SK-N-SH (cell line): ENCODE data around the gene TECPR1. TPM values are rescaled to one million over a fixed set of nuclear protein-coding genes. Genes with fewer than 3 reads are reported as not detected.

ENCODE experiments used
- CTCF ChIA-PET: fragments of 300-600, 350-600 bp; formaldehyde crosslinking; extraction: SDS; loops from one replicate; lab custom pipeline; 2021; lab: Yijun Ruan, JAX
- POLR2A ChIA-PET: fragments of 350-600 bp; sonication (Branson Sonifier 250); formaldehyde crosslinking; extraction: SDS; loops from one replicate; lab custom pipeline; 2020; ENCODE audit warnings: antibody characterized with exemption, inconsistent platforms; lab: Yijun Ruan, JAX
- DNase-seq: peaks from one replicate; pipeline ENCODE4 v3.0.0; 2012
- H2AFZ ChIP-seq: fragments of 200-600 bp; sonication (generic); 2 replicates; pipeline ENCODE4 v1.8.1; 2016; ENCODE audit warnings: antibody characterized with exemption, mild to moderate bottlenecking, low read depth
- H3F3A ChIP-seq: fragments of 200-600 bp; sonication (generic); replicated peaks from 2 replicates; pipeline ENCODE3; 2016; ENCODE audit warnings: antibody characterized with exemption, mild to moderate bottlenecking; ENCODE audit not compliant: insufficient read depth
- H3K27ac ChIP-seq, 2 experiments: fragments of 200-500 bp in 1 of 2; fragments of 200-600 bp in 1 of 2; sonication (Bioruptor generic) in 1 of 2; sonication (generic), shearing (Covaris generic) in 1 of 2; 2 replicates each; pipeline versions ENCODE4 v1.5.1 to v1.6.1; 2014 to 2016; ENCODE audit warnings: low read depth in 2 of 2, inconsistent platforms in 1 of 2, low read length in 1 of 2, mild to moderate bottlenecking in 1 of 2, mixed read lengths in 1 of 2
- H3K27me3 ChIP-seq: fragments of 200-600 bp; sonication (generic), shearing (Covaris generic); 2 replicates; pipeline ENCODE4 v1.6.1; 2016; ENCODE audit warnings: mixed run types; ENCODE audit not compliant: insufficient read depth
- H3K36me3 ChIP-seq, 2 experiments: fragments of 200-500 bp in 1 of 2; fragments of 200-600 bp in 1 of 2; sonication (Bioruptor generic) in 1 of 2; sonication (generic) in 1 of 2; replicated peaks in 1 of 2; 2 replicates each; pipeline versions ENCODE3 to v1.5.1; 2014 to 2016; ENCODE audit warnings: low read length in 1 of 2, mild to moderate bottlenecking in 1 of 2; ENCODE audit not compliant: insufficient read depth in 2 of 2, control insufficient read depth in 1 of 2
- H3K4me1 ChIP-seq, 2 experiments: fragments of 200-500 bp in 1 of 2; fragments of 200-600 bp in 1 of 2; sonication (Bioruptor generic) in 1 of 2; sonication (generic), shearing (Covaris generic) in 1 of 2; 2 replicates each; pipeline versions ENCODE4 v1.5.1 to v1.6.1; 2014 to 2016; ENCODE audit warnings: low read depth in 1 of 2, low read length in 1 of 2, mixed run types in 1 of 2; ENCODE audit not compliant: insufficient read depth in 2 of 2, control insufficient read depth in 1 of 2
- H3K4me2 ChIP-seq: fragments of 200-600 bp; sonication (generic), shearing (Covaris generic); 2 replicates; pipeline ENCODE4 v1.6.1; 2017; ENCODE audit warnings: mixed run types
- H3K4me3 ChIP-seq, 2 experiments: fragments of 200-500 bp in 1 of 2; fragments of 200-600 bp in 1 of 2; sonication (Bioruptor generic) in 1 of 2; sonication (generic), shearing (Covaris generic) in 1 of 2; 2 replicates each; pipeline versions ENCODE4 v1.5.1 to v1.8.1; 2014 to 2016; ENCODE audit warnings: low read depth in 2 of 2, inconsistent platforms in 1 of 2, low read length in 1 of 2, mild to moderate bottlenecking in 1 of 2, mixed read lengths in 1 of 2, moderate library complexity in 1 of 2
- H3K79me2 ChIP-seq: fragments of 200-600 bp; sonication (generic); 2 replicates; pipeline ENCODE4 v1.8.1; 2017; ENCODE audit warnings: mild to moderate bottlenecking; ENCODE audit not compliant: insufficient read depth
- H3K9ac ChIP-seq: fragments of 200-600 bp; sonication (generic); 2 replicates; pipeline ENCODE4 v1.6.1; 2017; ENCODE audit warnings: mixed run types
- H3K9me2 ChIP-seq: fragments of 200-600 bp; sonication (generic); 2 replicates; pipeline ENCODE4 v1.6.1; 2017; ENCODE audit warnings: mixed run types
- H3K9me3 ChIP-seq: fragments of 200-600 bp; sonication (generic); 2 replicates; pipeline ENCODE4 v1.6.1; 2017; ENCODE audit warnings: mixed run types, mild to moderate bottlenecking, moderate library complexity
- H4K20me1 ChIP-seq: fragments of 200-600 bp; sonication (generic); 2 replicates; pipeline ENCODE4 v1.6.1; 2017; ENCODE audit warnings: mild to moderate bottlenecking, mixed run types; ENCODE audit not compliant: insufficient read depth
- CTCF ChIP-seq: fragments of 200-600 bp; sonication (generic); IDR thresholded peaks from 2 replicates; pipeline ENCODE4 v1.6.1; 2017; ENCODE audit warnings: antibody characterized with exemption, mild to moderate bottlenecking, moderate library complexity
- ELF1 ChIP-seq: IDR thresholded peaks from 2 replicates; pipeline ENCODE4 v1.4.0; 2012
- EP300 ChIP-seq, 2 experiments: IDR thresholded peaks; 2 replicates each; pipeline versions ENCODE4 v1.4.0 to v1.6.1; 2012; ENCODE audit warnings: borderline replicate concordance in 1 of 2, low read depth in 1 of 2, low read length in 1 of 2
- EZH2phosphoT487 ChIP-seq: fragments of 200-600 bp; sonication (generic); IDR thresholded peaks from 2 replicates; pipeline ENCODE4 v1.6.1; 2017; ENCODE audit warnings: low read depth, mixed run types, mild to moderate bottlenecking, antibody characterized with exemption, moderate library complexity, borderline replicate concordance
- GATA2 ChIP-seq: sonication (generic); formaldehyde crosslinking; IDR thresholded peaks from 2 replicates; pipeline ENCODE4 v1.5.0; 2020; ENCODE audit warnings: mild to moderate bottlenecking, missing genetic modification reagents
- IRF3 ChIP-seq: fragments of 150-350 bp; IDR thresholded peaks from 2 replicates; pipeline ENCODE4 v1.6.1; 2016; ENCODE audit warnings: mild to moderate bottlenecking, low read depth, low read length
- JUND ChIP-seq: IDR thresholded peaks from 2 replicates; pipeline ENCODE4 v1.4.0; 2012
- MAX ChIP-seq: IDR thresholded peaks from 2 replicates; pipeline ENCODE4 v1.4.0; 2012; ENCODE audit warnings: low read depth
- RAD21 ChIP-seq: IDR thresholded peaks from 2 replicates; pipeline ENCODE4 v1.6.1; 2012; ENCODE audit warnings: mild to moderate bottlenecking, low read length
- RCOR1 ChIP-seq: fragments of 150-350 bp; IDR thresholded peaks from 2 replicates; pipeline ENCODE4 v1.6.1; 2017; ENCODE audit warnings: antibody characterized with exemption, low read length
- REST ChIP-seq: IDR thresholded peaks from 2 replicates; pipeline ENCODE4 v1.6.1; 2012; ENCODE audit warnings: mild to moderate bottlenecking, low read depth, low read length, moderate library complexity
- RFX5 ChIP-seq: IDR thresholded peaks from 2 replicates; pipeline ENCODE4 v1.6.1; 2012; ENCODE audit warnings: mild to moderate bottlenecking, improper control_type of control experiment, low read length
- RXRA ChIP-seq: IDR thresholded peaks from 2 replicates; pipeline ENCODE4 v1.4.0; 2012; ENCODE audit warnings: low read depth, mild to moderate bottlenecking, borderline replicate concordance
- SMC3 ChIP-seq: IDR thresholded peaks from 2 replicates; pipeline ENCODE4 v1.6.1; 2012; ENCODE audit warnings: low read depth, low read length, improper control_type of control experiment
- USF1 ChIP-seq: IDR thresholded peaks from 2 replicates; pipeline ENCODE4 v1.4.0; 2012; ENCODE audit warnings: low read depth, borderline replicate concordance
- USF2 ChIP-seq: fragments of 150-350 bp; IDR thresholded peaks from 2 replicates; pipeline ENCODE4 v1.6.1; 2017; ENCODE audit warnings: antibody characterized with exemption, low read length, low read depth, borderline replicate concordance
- WGBS: methylation state at CpG from one replicate; pipeline ENCODE4 v1.1.6; 2017; ENCODE audit warnings: low lambda C conversion rate; 5-methylcytosine and 5-hydroxymethylcytosine counted together
- polyA plus RNA-seq, 3 experiments: library from polyadenylated mRNA; depleted of rRNA; stranded (reverse); fragments of >200 nt; gene quantifications; 2 replicates each; pipeline ENCODE4 v1.2.3, GENCODE V29; 2012

Gene TECPR1
- polyA plus RNA-seq, 1 of the 3 experiments (the other 2 are of a cell fraction): 6.8 TPM

GRCh38 chr7:98278936-98279335, 26.9 kb upstream of the TECPR1 start:
- peak; percentile 46 for DNase-seq
- Histone ChIP-seq H3K4me2 (no peak overlapping the region), H3K36me3 (peaks cover 0 to 4% of the 10 kb centered on the region in 2 experiments), H4K20me1 (peaks cover 4% of the 10 kb centered on the region; the same call in 1 of the 2 replicates), H3K4me1 (peaks cover 11 to 35% of the 10 kb centered on the region in 2 experiments; a peak in 2 of 4 replicates), H3K79me2 (peaks cover 22% of the 10 kb centered on the region), H3F3A (peaks cover 16% of the 10 kb centered on the region), H3K9me3 (no peaks in the 10 kb centered on the region), H3K4me3 (no peak overlapping the region), H3K27ac (peak overlapping the region in 1 of 2 experiments; percentile 75; a peak in 2 of 4 replicates), H3K9ac (no peak overlapping the region), H2AFZ (no peak overlapping the region), H3K9me2 (no peaks in the 10 kb centered on the region), H3K27me3 (no peaks in the 10 kb centered on the region)
- ChIA-PET CTCF (interaction anchor here (1.1 to 4.8 kb wide), 5 partner anchors 12 to 258 kb away, joined by 5 to 26 read pairs (median 11); partner anchors contain the start of gene BAIAP2L1), POLR2A (no interaction called here)
- WGBS: 77% methylated on average over 3 of the region's 4 CpGs
- TF ChIP-seq RXRA: no peak
- TF ChIP-seq IRF3: no peak
- TF ChIP-seq MAX: no peak
- peak; percentile 75 for TF ChIP-seq GATA2
- no peak for TF ChIP-seq RCOR1
- no peak for TF ChIP-seq CTCF
- TF ChIP-seq EZH2phosphoT487: no peak

GRCh38 chr7:98278408-98278807, 26.4 kb upstream of the TECPR1 start:
- H2AFZ ChIP-seq: no peak overlapping the region
- TF ChIP-seq JUND (no peak), EP300 (IDR thresholded peaks at IDR 0.05; ENCODE audit: borderline replicate concordance in 1 of 2, low read depth in 1 of 2, low read length in 1 of 2) (no peak), GATA2 (no peak), SMC3 (no peak), USF2 (no peak), RXRA (no peak), USF1 (no peak), ELF1 (no peak), IRF3 (no peak), REST (no peak), RAD21 (no peak), RFX5 (no peak)

More at GRCh38 chr7:98278408-98278807, 26.4 kb upstream of the TECPR1 start:
- Histone ChIP-seq H3K4me3 (no peak overlapping the region), H3F3A (peaks cover 16% of the 10 kb centered on the region), H3K9ac (no peak overlapping the region), H3K27ac (peak overlapping the region in 1 of 2 experiments; percentile 75; a peak in 2 of 4 replicates), H3K36me3 (peaks cover 0 to 1% of the 10 kb centered on the region in 2 experiments), H3K79me2 (peaks cover 17% of the 10 kb centered on the region), H3K9me2 (no peaks in the 10 kb centered on the region), H3K4me2 (no peak overlapping the region), H3K27me3 (no peaks in the 10 kb centered on the region), H4K20me1 (no peaks in the 10 kb centered on the region; the same call in 1 of the 2 replicates), H3K4me1 (peaks cover 6 to 30% of the 10 kb centered on the region in 2 experiments; a peak in 1 of 4 replicates), H3K9me3 (no peaks in the 10 kb centered on the region)
- DNase-seq: peak; percentile 22
- ChIA-PET CTCF (interaction anchor here (2.3 to 4.8 kb wide), 4 partner anchors 11 to 123 kb away, joined by 5 to 26 read pairs (median 14); partner anchors contain the start of gene BAIAP2L1), POLR2A (no interaction called here)
- 89% methylated on average over 5 of the region's 5 CpGs for WGBS
